ENCODE data around the gene R3HDM4. TPM values are rescaled to one million over a fixed set of nuclear protein-coding genes. Genes with fewer than 3 reads are reported as not detected.
"Not testable (repeated sequence)": the region's sequence is repeated elsewhere in the genome, so short reads cannot be mapped to it uniquely, and the experiment has no call there.

R3HDM4 gene
- total RNA-seq, 4 donors from 2014 or later: 29.2 to 45.8 (median 34.9) TPM

DNA sequence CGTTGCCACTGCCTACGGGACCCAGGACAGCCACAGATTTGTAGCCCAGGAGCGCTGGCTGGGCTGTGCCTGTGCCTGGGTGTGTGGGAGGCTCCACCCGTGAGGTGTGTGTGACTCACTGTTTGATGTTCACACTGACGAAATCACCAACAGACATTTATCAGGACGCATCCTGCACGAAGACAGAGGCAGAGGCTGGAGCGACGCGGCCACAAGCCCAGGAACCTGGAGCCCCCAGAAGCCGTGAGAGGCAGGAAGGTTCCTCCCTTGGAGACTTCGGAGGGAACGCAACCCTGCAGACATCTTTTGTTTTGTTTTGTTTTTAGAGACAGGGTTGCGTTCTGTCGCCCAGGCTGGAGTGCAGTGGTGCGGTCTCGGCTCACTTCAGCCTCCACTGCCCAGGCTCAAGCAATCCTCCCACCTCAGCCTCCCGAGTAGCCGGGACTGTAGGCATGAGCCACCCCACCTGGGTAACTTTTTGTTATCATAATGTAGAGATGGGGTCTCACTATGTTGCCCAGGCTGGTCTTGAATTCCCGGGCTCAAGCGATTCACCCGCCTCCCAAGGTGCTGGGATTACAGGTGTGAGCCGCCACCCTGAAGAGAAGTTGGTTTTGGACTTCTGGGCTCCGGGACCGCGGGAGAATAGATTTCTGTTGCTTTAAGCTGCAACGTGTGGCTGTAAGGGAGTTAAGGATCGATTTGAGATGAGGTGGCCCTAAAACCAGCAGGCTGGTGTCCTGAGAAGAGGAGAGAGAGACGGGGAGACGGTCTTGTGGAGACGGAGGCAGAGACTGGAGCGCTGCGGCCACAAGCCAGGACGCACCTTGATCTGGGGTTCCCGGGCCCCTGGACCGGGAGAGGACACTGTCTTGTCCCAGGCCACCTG is 46.2 kb upstream of the R3HDM4 start:
- Histone ChIP-seq H3K36me3 (no peaks in the 10 kb centered on the region), H3K27me3 (no peaks in the 10 kb centered on the region), H3K4me1 (no peaks in the 10 kb centered on the region), H3K9me3 (no peaks in the 10 kb centered on the region), H3K4me3 (replicated peaks in 1 of 3) (no peak overlapping the region), H3K27ac (no peak overlapping the region)
- TF ChIP-seq, protein P1, sequence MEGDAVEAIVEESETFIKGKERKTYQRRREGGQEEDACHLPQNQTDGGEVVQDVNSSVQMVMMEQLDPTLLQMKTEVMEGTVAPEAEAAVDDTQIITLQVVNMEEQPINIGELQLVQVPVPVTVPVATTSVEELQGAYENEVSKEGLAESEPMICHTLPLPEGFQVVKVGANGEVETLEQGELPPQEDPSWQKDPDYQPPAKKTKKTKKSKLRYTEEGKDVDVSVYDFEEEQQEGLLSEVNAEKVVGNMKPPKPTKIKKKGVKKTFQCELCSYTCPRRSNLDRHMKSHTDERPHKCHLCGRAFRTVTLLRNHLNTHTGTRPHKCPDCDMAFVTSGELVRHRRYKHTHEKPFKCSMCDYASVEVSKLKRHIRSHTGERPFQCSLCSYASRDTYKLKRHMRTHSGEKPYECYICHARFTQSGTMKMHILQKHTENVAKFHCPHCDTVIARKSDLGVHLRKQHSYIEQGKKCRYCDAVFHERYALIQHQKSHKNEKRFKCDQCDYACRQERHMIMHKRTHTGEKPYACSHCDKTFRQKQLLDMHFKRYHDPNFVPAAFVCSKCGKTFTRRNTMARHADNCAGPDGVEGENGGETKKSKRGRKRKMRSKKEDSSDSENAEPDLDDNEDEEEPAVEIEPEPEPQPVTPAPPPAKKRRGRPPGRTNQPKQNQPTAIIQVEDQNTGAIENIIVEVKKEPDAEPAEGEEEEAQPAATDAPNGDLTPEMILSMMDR (IDR thresholded peaks at IDR 0.05): no peak
- no peak for TF ChIP-seq POLR2A (IDR thresholded peaks at IDR 0.05)
- WGBS, 2 donors: 91 to 93% methylated on average over 30 to 36 of the region's 36 CpGs
- intact Hi-C loops (cut with DNase I): no loop called here
- DNase-seq: no peak

DNA sequence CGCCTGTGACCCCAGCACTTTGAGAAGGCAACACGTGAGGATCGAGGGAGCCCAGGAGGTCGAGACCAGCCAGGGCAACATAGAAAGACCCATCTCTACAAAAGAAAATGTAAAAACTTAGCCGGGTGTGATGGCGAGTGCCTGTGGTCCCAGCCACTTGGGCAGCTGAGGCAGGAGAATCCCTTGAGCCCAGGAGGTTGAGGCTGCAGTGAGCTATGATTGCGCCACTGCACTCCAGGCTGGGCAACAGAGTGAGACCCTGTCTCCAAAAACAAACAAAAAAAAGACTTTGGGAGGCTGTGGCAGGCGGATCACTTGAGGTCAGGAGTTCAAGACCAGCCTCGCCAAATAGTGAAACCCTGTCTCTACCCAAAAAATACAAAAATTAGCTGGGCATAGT is 44.6 kb upstream of the R3HDM4 start:
- H3K27me3 ChIP-seq; H3K4me3 ChIP-seq (replicated peaks in 1 of 3); H3K27ac ChIP-seq; intact Hi-C loops (cut with DNase I); DNase-seq; H3K9me3 ChIP-seq; H3K36me3 ChIP-seq; H3K4me1 ChIP-seq: not testable (repeated sequence)
- 93 to 96% methylated on average over 9 of the region's 9 CpGs for WGBS, 2 donors

GRCh38 chr19:956766-957440 is 43.9 kb upstream of the R3HDM4 start:
- no peaks in the 10 kb centered on the region for H3K9me3 ChIP-seq
- 65 to 69% methylated on average over 19 to 21 of the region's 27 CpGs for WGBS, 2 donors
- no peak for DNase-seq
- peaks cover 11% of the 10 kb centered on the region in 2 donors for H3K4me1 ChIP-seq
- no peak overlapping the region for H3K27ac ChIP-seq
- H3K36me3 ChIP-seq: no peaks in the 10 kb centered on the region
- TF ChIP-seq, protein P1 (IDR thresholded peaks at IDR 0.05): no peak
- TF ChIP-seq POLR2A (IDR thresholded peaks at IDR 0.05): no peak
- intact Hi-C loops (cut with DNase I): no loop called here
- no peaks in the 10 kb centered on the region for H3K27me3 ChIP-seq
- no peak overlapping the region for H3K4me3 ChIP-seq (replicated peaks in 1 of 3)

DNA sequence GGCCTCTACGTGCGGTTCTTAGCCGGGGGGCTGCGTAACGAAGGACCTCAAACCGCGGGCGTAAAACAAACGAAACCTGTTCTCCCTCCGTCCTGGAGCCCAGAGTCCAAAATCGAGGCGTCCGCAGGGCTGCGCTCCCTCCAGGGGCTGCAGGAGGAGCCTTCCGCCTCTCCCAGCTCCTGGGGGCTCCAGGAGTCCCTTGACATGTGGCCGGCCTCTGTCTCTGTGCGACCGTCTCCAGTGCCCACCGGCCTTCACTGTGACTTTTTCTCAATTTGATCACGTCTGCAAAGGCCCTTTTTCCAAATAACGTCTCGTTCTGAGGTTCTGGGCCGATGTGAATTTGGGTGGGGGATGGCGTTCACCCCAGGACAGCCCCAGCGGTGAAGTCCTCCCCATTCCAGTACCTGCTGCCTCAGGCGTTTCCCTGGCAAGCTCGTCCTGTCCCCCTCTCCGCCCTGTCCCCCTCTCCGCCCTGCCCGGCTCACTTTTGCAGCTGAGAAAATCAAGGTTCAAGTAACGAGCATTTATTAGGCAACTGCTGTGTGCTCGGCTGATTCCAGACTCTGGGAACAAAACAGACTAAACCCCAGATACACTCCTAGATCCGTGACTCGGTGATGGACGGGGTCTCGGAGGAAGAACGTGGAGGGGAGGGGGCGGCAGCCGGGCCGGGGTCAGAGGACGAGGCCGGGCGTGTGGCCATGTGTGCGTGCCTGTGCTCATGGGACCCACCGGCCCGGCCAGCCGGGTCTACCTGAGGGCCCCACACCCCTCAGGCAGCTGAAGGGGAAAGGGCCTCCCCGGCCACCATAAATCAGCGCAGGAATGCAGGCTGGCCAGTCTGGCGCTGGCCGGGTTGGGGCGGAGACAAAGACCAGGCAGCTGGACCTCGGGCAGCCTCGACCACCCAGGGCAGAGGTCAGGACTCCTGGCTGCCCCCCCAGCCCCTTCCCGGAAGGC is 43.1 kb upstream of the R3HDM4 start:
- Histone ChIP-seq H3K4me1 (peaks cover 11% of the 10 kb centered on the region in 2 donors), H3K4me3 (replicated peaks in 1 of 3) (no peak overlapping the region), H3K36me3 (no peaks in the 10 kb centered on the region), H3K27me3 (no peaks in the 10 kb centered on the region), H3K27ac (no peak overlapping the region), H3K9me3 (no peaks in the 10 kb centered on the region)
- no peak for DNase-seq
- TF ChIP-seq, protein P1 (IDR thresholded peaks at IDR 0.05): no peak
- no peak for TF ChIP-seq POLR2A (IDR thresholded peaks at IDR 0.05)
- 83 to 87% methylated on average over 47 to 52 of the region's 55 CpGs for WGBS, 2 donors
- intact Hi-C loops (cut with DNase I): no loop called here
